ENCODE data around the gene OLIG1. TPM values are rescaled to one million over a fixed set of nuclear protein-coding genes. Genes with fewer than 3 reads are reported as not detected.

The OLIG1 gene
- total and polyA plus RNA-seq, 7 experiments from 2014 or later = 0.34 to 9.3 TPM; not detected in 5

DNA sequence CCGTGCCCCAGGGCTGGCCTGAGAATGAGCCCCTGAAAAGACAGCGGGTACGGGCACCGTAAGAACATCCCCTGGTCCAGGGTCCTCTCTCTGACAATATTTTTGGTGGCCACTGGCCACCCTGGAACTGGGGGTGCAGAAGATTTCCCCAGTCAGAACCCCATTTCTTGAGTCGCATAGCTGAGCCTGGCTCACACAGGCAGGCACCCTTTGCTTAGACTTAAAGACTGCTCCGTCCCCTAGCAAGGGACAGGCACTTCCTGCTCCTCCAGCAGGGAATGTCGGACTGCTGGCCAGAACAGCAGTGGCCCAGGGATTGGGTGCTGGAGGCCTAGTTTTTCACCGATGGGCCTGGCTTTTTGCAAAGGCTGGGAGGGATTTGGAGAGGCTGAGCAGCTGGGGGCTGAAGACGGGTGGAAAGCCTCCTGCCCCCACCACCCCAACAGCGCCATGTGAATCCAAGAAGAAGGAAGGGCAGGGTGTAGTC, 39.9 kb upstream of the OLIG1 start:
- peak overlapping the region in 4 of 10 donors; percentile 37 to 83 (median 75) for H3K4me3 Mint-ChIP-seq
- H3K4me3 ChIP-seq (ENCODE audit: low read length) = no peak overlapping the region
- peaks cover 5 to 32% of the 10 kb centered on the region in 2 donors for H3K4me1 ChIP-seq (ENCODE audit: control insufficient read depth in 2 of 2, insufficient read depth in 2 of 2, low read length in 2 of 2)
- intact Hi-C loops (cut with micrococcal nuclease) = loop anchor here in 1 of 2 donors (10.0 kb wide), 1 partner anchor 95 kb away; no protein-coding TSS in a partner anchor
- no peak overlapping the region for H3K27ac Mint-ChIP-seq
- no peak for DNase-seq
- peaks cover 15 to 37% (median 32%) of the 10 kb centered on the region in 7 donors for H3K4me1 Mint-ChIP-seq
- H3K36me3 ChIP-seq (ENCODE audit: control insufficient read depth in 2 of 3, insufficient read depth in 3 of 3, low read length in 3 of 3) = no peaks in the 10 kb centered on the region
- H3K9me3 ChIP-seq (ENCODE audit: control insufficient read depth in 2 of 3, low read length in 3 of 3) = no peaks in the 10 kb centered on the region
- no peak for ATAC-seq
- H3K9me3 Mint-ChIP-seq = peaks cover 0 to 2% (median 0%) of the 10 kb centered on the region in 11 donors
- H3K36me3 Mint-ChIP-seq = peaks cover 0 to 3% (median 0%) of the 10 kb centered on the region in 5 donors
- ChIA-PET POLR2A (no interaction called here), CTCF (no interaction called here)
- no peak overlapping the region for H3K27ac ChIP-seq (ENCODE audit: low read depth, low read length)
- peaks cover 20 to 36% of the 10 kb centered on the region in 2 donors for H3K27me3 ChIP-seq (ENCODE audit: control insufficient read depth in 2 of 2, insufficient read depth in 2 of 2, low read length in 2 of 2)
- peaks cover 67 to 73% (median 68%) of the 10 kb centered on the region in 5 donors for H3K27me3 Mint-ChIP-seq

DNA sequence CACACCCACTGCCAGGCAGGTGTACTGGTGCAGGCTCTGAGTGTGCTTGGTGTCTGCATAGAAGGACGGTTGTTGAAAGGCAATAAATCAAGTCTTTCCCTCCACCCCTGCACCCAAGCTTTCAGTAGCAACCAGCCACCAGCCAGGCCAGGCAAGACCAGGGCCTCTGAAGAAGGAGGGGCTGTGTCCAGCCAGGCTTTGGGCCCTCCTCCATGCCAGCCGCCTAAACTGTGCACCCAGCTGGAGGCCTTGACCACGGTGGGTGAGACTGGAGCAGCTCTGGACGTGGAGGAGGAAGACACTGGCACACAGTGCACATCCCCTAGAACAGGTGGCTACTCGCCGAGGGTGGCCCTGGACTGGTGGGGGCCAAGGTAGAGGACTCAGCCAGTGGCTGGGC, 39.3 kb upstream of the OLIG1 start:
- Histone ChIP-seq H3K4me3 (ENCODE audit: low read length) (no peak overlapping the region), H3K27me3 (ENCODE audit: control insufficient read depth in 2 of 2, insufficient read depth in 2 of 2, low read length in 2 of 2) (peaks cover 20 to 35% of the 10 kb centered on the region in 2 donors), H3K4me1 (ENCODE audit: control insufficient read depth in 2 of 2, insufficient read depth in 2 of 2, low read length in 2 of 2) (peaks cover 5 to 29% of the 10 kb centered on the region in 2 donors), H3K36me3 (ENCODE audit: control insufficient read depth in 2 of 3, insufficient read depth in 3 of 3, low read length in 3 of 3) (no peaks in the 10 kb centered on the region), H3K9me3 (ENCODE audit: control insufficient read depth in 2 of 3, low read length in 3 of 3) (no peaks in the 10 kb centered on the region), H3K27ac (ENCODE audit: low read depth, low read length) (no peak overlapping the region)
- DNase-seq (no peak), ATAC-seq (no peak)
- ChIA-PET POLR2A (no interaction called here), CTCF (no interaction called here)
- H3K36me3 Mint-ChIP-seq = peaks cover 0 to 3% (median 0%) of the 10 kb centered on the region in 5 donors
- H3K27ac Mint-ChIP-seq = no peak overlapping the region
- H3K27me3 Mint-ChIP-seq = peaks cover 64 to 72% (median 68%) of the 10 kb centered on the region in 5 donors
- H3K4me1 Mint-ChIP-seq = peaks cover 15 to 33% (median 32%) of the 10 kb centered on the region in 7 donors
- no peak overlapping the region for H3K4me3 Mint-ChIP-seq
- intact Hi-C loops (cut with micrococcal nuclease) = no loop called here
- H3K9me3 Mint-ChIP-seq = peaks cover 0 to 2% (median 0%) of the 10 kb centered on the region in 11 donors

DNA sequence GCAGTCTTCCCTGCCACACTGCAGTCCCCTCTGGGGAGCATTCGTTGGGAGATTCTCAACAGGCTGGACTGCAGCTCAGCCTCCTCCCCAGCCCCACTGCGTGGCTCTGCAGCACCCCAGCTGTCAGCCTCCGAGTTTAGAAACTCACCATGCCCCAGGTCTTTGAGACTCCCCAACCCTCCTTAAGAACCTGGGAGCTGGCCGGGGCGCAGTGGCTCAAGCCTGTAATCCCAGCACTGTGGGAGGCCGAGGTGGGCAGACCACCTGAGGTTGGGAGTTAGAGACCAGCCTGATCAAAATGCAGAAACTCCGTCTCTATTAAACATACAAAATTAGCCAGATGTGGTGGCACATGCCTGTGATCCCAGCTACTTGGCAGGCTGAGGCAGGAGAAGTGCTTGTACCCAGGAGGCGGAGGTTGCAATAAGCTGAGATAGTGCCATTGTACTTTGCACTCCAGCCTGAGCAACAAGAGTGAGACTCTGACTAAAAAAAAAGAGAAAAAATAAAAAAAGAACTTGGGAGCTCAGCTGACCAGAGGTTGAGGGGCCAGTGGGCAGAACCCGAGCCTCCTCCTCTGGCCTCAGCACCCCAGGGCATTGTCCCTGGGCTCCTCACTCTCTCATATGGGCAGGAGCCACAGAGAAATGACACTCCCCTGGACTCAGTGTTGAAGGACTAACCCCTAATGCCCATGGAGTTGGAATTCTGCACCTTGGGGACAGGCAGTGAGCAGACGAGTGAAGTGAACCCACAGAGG, 38.6 kb upstream of the OLIG1 start:
- Mint-ChIP-seq H3K4me1 (peaks cover 13 to 28% (median 26%) of the 10 kb centered on the region in 7 donors), H3K27ac (no peak overlapping the region), H3K27me3 (peaks cover 58 to 66% (median 61%) of the 10 kb centered on the region in 5 donors), H3K9me3 (peaks cover 0 to 1% (median 0%) of the 10 kb centered on the region in 11 donors), H3K4me3 (no peak overlapping the region), H3K36me3 (peaks cover 0 to 3% (median 0%) of the 10 kb centered on the region in 5 donors)
- ATAC-seq (no peak), DNase-seq (no peak)
- POLR2A ChIA-PET = no interaction called here
- Histone ChIP-seq H3K4me1 (ENCODE audit: control insufficient read depth in 2 of 2, insufficient read depth in 2 of 2, low read length in 2 of 2) (peaks cover 8 to 23% of the 10 kb centered on the region in 2 donors), H3K9me3 (ENCODE audit: control insufficient read depth in 2 of 3, low read length in 3 of 3) (no peaks in the 10 kb centered on the region), H3K27ac (ENCODE audit: low read depth, low read length) (no peak overlapping the region), H3K36me3 (ENCODE audit: control insufficient read depth in 2 of 3, insufficient read depth in 3 of 3, low read length in 3 of 3) (no peaks in the 10 kb centered on the region), H3K4me3 (ENCODE audit: low read length) (no peak overlapping the region), H3K27me3 (ENCODE audit: control insufficient read depth in 2 of 2, insufficient read depth in 2 of 2, low read length in 2 of 2) (peaks cover 17 to 28% of the 10 kb centered on the region in 2 donors)
- CTCF ChIA-PET = no interaction called here
- intact Hi-C loops (cut with micrococcal nuclease) = no loop called here

DNA sequence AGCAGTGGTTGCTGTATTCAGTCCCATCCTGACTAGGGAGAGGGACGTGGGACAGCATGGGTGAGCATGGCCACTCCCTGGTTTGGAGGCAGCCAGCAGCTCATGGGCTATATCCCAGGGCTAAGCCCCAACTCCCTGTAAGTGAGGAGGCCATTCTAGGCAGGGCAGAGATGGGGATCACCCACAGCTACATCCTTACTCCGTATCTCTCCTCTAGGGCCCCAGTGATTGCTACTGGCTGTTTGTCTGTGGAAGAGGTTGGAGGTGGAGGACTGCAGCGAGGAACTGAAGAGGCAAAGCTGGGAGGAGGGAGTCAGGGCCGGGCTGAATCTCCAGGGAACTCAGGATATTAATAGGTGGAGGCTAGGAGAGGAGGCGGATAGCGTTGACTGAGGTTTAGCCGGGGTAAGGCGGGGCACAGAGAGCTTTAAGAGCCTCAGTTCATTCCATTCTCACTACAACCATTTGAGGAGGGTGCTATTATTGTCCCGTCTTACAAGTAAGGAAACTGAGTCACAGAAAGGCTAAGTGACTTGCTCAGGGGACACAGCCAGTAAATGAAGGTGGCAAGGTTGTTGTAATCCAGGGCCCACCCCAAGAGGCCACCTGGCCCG, 37.4 kb upstream of the OLIG1 start:
- POLR2A ChIA-PET = no interaction called here
- H3K27ac ChIP-seq (ENCODE audit: low read depth, low read length) = no peak overlapping the region
- CTCF ChIA-PET = interaction anchor here (0.5 kb wide), 1 partner anchor 572 kb away, joined by 3 read pairs; no protein-coding TSS in a partner anchor
- peaks cover 16 to 21% of the 10 kb centered on the region in 2 donors for H3K27me3 ChIP-seq (ENCODE audit: control insufficient read depth in 2 of 2, insufficient read depth in 2 of 2, low read length in 2 of 2)
- no peak for DNase-seq
- H3K4me3 Mint-ChIP-seq = no peak overlapping the region
- no peaks in the 10 kb centered on the region for H3K9me3 ChIP-seq (ENCODE audit: control insufficient read depth in 2 of 3, low read length in 3 of 3)
- H3K36me3 Mint-ChIP-seq = peaks cover 0 to 3% (median 0%) of the 10 kb centered on the region in 5 donors
- peaks cover 10 to 17% of the 10 kb centered on the region in 2 donors for H3K4me1 ChIP-seq (ENCODE audit: control insufficient read depth in 2 of 2, insufficient read depth in 2 of 2, low read length in 2 of 2)
- no peak for ATAC-seq
- H3K36me3 ChIP-seq (ENCODE audit: control insufficient read depth in 2 of 3, insufficient read depth in 3 of 3, low read length in 3 of 3) = no peaks in the 10 kb centered on the region
- H3K4me1 Mint-ChIP-seq = peaks cover 21 to 31% (median 27%) of the 10 kb centered on the region in 7 donors
- no peak overlapping the region for H3K27ac Mint-ChIP-seq
- no peak overlapping the region for H3K4me3 ChIP-seq (ENCODE audit: low read length)
- H3K9me3 Mint-ChIP-seq = peaks cover 0 to 1% (median 0%) of the 10 kb centered on the region in 11 donors
- H3K27me3 Mint-ChIP-seq = peaks cover 52 to 68% (median 64%) of the 10 kb centered on the region in 5 donors
- intact Hi-C loops (cut with micrococcal nuclease) = no loop called here

DNA sequence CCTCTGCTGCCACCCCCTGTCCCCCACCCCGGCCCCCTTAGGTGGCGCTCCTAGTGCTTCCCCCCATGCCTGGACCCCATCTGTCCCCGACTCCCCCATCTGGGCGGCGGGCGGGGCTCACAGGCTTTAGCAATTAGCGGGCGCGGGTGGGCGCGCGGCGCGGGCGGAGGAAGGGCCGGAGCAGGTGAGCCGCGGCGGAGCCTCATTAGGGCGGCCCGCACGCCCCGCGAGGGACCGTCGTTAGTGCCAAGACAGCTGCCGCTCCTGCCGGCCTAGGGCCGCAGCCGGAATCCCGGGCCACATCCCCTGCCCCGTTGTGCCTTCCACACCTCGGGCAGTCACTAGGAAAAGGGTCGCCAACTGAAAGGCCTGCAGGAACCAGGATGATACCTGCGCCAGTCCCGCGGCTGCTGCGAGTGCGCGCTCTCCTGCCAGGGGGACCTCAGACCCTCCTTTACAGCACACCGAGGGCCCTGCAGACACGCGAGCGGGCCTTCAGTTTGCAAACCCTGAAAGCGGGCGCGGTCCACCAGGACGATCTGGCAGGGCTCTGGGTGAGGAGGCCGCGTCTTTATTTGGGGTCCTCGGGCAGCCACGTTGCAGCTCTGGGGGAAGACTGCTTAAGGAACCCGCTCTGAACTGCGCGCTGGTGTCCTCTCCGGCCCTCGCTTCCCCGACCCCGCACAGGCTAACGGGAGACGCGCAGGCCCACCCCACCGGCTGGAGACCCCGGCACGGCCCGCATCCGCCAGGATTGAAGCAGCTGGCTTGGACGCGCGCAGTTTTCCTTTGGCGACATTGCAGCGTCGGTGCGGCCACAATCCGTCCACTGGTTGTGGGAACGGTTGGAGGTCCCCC, 36.6 kb upstream of the OLIG1 start:
- ChIA-PET POLR2A (no interaction called here), CTCF (interaction anchor here (0.5 kb wide), 1 partner anchor 571 kb away, joined by 3 read pairs; no protein-coding TSS in a partner anchor)
- Histone ChIP-seq H3K4me3 (ENCODE audit: low read length) (no peak overlapping the region), H3K4me1 (ENCODE audit: control insufficient read depth in 2 of 2, insufficient read depth in 2 of 2, low read length in 2 of 2) (peaks cover 10 to 14% of the 10 kb centered on the region in 2 donors), H3K27me3 (ENCODE audit: control insufficient read depth in 2 of 2, insufficient read depth in 2 of 2, low read length in 2 of 2) (peaks cover 16 to 17% of the 10 kb centered on the region in 2 donors), H3K9me3 (ENCODE audit: control insufficient read depth in 2 of 3, low read length in 3 of 3) (no peaks in the 10 kb centered on the region), H3K36me3 (ENCODE audit: control insufficient read depth in 2 of 3, insufficient read depth in 3 of 3, low read length in 3 of 3) (no peaks in the 10 kb centered on the region), H3K27ac (ENCODE audit: low read depth, low read length) (no peak overlapping the region)
- no peak overlapping the region for H3K27ac Mint-ChIP-seq
- ATAC-seq (no peak), DNase-seq (no peak)
- no peaks in the 10 kb centered on the region for H3K9me3 Mint-ChIP-seq
- peaks cover 0 to 3% (median 0%) of the 10 kb centered on the region in 5 donors for H3K36me3 Mint-ChIP-seq
- intact Hi-C loops (cut with micrococcal nuclease) = no loop called here
- H3K27me3 Mint-ChIP-seq = peaks cover 49 to 65% (median 60%) of the 10 kb centered on the region in 5 donors
- peaks cover 19 to 28% (median 24%) of the 10 kb centered on the region in 7 donors for H3K4me1 Mint-ChIP-seq
- no peak overlapping the region for H3K4me3 Mint-ChIP-seq

DNA sequence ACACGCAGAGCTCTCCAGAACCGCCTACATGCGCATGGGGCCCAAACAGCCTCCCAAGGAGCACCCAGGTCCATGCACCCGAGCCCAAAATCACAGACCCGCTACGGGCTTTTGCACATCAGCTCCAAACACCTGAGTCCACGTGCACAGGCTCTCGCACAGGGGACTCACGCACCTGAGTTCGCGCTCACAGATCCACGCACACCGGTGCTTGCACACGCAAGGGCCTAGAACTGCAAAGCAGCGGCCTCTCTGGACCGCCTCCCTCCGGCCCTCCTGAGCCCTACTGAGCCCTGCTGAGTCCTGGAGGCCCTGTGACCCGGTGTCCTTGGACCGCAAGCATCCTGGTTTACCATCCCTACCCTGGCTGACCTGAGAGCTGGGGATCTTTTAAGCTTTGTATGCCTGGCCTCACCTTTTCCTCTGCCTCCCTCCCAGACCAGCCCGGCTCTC, 36.0 kb upstream of the OLIG1 start:
- H3K4me1 Mint-ChIP-seq = peaks cover 12 to 22% (median 17%) of the 10 kb centered on the region in 7 donors
- ChIA-PET POLR2A (no interaction called here), CTCF (no interaction called here)
- H3K27ac Mint-ChIP-seq = no peak overlapping the region
- no peak for DNase-seq
- Histone ChIP-seq H3K36me3 (ENCODE audit: control insufficient read depth in 2 of 3, insufficient read depth in 3 of 3, low read length in 3 of 3) (no peaks in the 10 kb centered on the region), H3K27ac (ENCODE audit: low read depth, low read length) (no peak overlapping the region), H3K9me3 (ENCODE audit: control insufficient read depth in 2 of 3, low read length in 3 of 3) (no peaks in the 10 kb centered on the region), H3K4me3 (ENCODE audit: low read length) (no peak overlapping the region), H3K27me3 (ENCODE audit: control insufficient read depth in 2 of 2, insufficient read depth in 2 of 2, low read length in 2 of 2) (peaks cover 12 to 15% of the 10 kb centered on the region in 2 donors), H3K4me1 (ENCODE audit: control insufficient read depth in 2 of 2, insufficient read depth in 2 of 2, low read length in 2 of 2) (peaks cover 7 to 10% of the 10 kb centered on the region in 2 donors)
- H3K36me3 Mint-ChIP-seq = peaks cover 0 to 3% (median 0%) of the 10 kb centered on the region in 5 donors
- ATAC-seq = no peak
- intact Hi-C loops (cut with micrococcal nuclease) = no loop called here
- peaks cover 0 to 2% (median 0%) of the 10 kb centered on the region in 11 donors for H3K9me3 Mint-ChIP-seq
- H3K27me3 Mint-ChIP-seq = peaks cover 42 to 63% (median 59%) of the 10 kb centered on the region in 5 donors
- no peak overlapping the region for H3K4me3 Mint-ChIP-seq

All from naive thymus-derived CD4-positive, alpha-beta T cell (primary cell).